ENCODE results near the gene RPS8. TPM values are rescaled to one million over a fixed set of nuclear protein-coding genes. Genes with fewer than 3 reads are reported as not detected.

The RPS8 gene
- total and polyA plus RNA-seq, 10 donors: 1,626 to 6,194 (median 2,275) TPM

- peak overlapping the region in 6 of 8 donors; percentile 40 to 70 (median 49) for H3K4me3 ChIP-seq
- no peaks in the 10 kb centered on the region for H3K9me3 ChIP-seq
- peak; percentile 69 for DNase-seq
- intact Hi-C loops (cut with DNase I; ENCODE audit: low total_unique reads): loop anchor here (5.0 to 10.0 kb wide), 2 partner anchors 37 to 51 kb away; partner anchors contain the start of genes KIF2C and RNU5D-1
- WGBS, 5 donors: 30 to 43% (median 33%) methylated on average over 10 to 11 of the region's 11 CpGs
- peaks cover 0 to 18% (median 13%) of the 10 kb centered on the region in 6 donors for H3K36me3 ChIP-seq
- no peaks in the 10 kb centered on the region for H3K27me3 ChIP-seq (replicated peaks in 1 of 7)
- H3K4me1 ChIP-seq: peaks cover 12 to 44% (median 40%) of the 10 kb centered on the region in 6 donors
- TF ChIP-seq CTCF (IDR thresholded peaks at IDR 0.05 in 8 of 11, conservative IDR thresholded peaks at IDR 0.05 in 3 of 11): no peak
- TF ChIP-seq POLR2A (IDR thresholded peaks at IDR 0.05): no peak
- TF ChIP-seq POLR2AphosphoS5 (IDR thresholded peaks at IDR 0.05): no peak
- H3K27ac ChIP-seq: peak overlapping the region in 7 of 8 donors; percentile 55 to 82 (median 73)
These were observed 10.3 kb downstream of the RPS8 start for GRCh38 chr1:44785501-44786137.

- peak; percentile 57 to 85 (median 79) for TF ChIP-seq POLR2AphosphoS5 (IDR thresholded peaks at IDR 0.05)
- TF ChIP-seq CTCF (IDR thresholded peaks at IDR 0.05 in 8 of 11, conservative IDR thresholded peaks at IDR 0.05 in 3 of 11): peak; percentile 91 to 100 (median 98)
- TF ChIP-seq POLR2A (IDR thresholded peaks at IDR 0.05): no peak
- H3K4me1 ChIP-seq: peaks cover 12 to 44% (median 40%) of the 10 kb centered on the region in 6 donors
- H3K36me3 ChIP-seq: peaks cover 0 to 11% (median 6%) of the 10 kb centered on the region in 6 donors
- H3K27me3 ChIP-seq (replicated peaks in 1 of 7): no peaks in the 10 kb centered on the region
- intact Hi-C loops (cut with DNase I; ENCODE audit: low total_unique reads): loop anchor here (5.0 to 10.0 kb wide), 2 partner anchors 36 to 51 kb away; partner anchors contain the start of genes KIF2C and RNU5D-1
- H3K4me3 ChIP-seq: peak overlapping the region; percentile 18 to 70 (median 48)
- DNase-seq: peak; percentile 94
- WGBS, 5 donors: 4 to 10% (median 5%) methylated on average over 30 to 49 of the region's 49 CpGs
- no peaks in the 10 kb centered on the region for H3K9me3 ChIP-seq
- peak overlapping the region; percentile 11 to 82 (median 72) for H3K27ac ChIP-seq
These were observed 10.9 kb downstream of the RPS8 start for GRCh38 chr1:44786138-44786840.

GRCh38 chr1:44786841-44787426 lies 11.6 kb downstream of the RPS8 start:
- Histone ChIP-seq H3K9me3 (no peaks in the 10 kb centered on the region), H3K27me3 (replicated peaks in 1 of 7) (no peaks in the 10 kb centered on the region), H3K4me3 (peak overlapping the region in 4 of 8 donors; percentile 40 to 70 (median 49)), H3K36me3 (peaks cover 0 to 4% (median under 1%) of the 10 kb centered on the region in 6 donors), H3K27ac (peak overlapping the region in 7 of 8 donors; percentile 11 to 82 (median 73)), H3K4me1 (peaks cover 12 to 44% (median 40%) of the 10 kb centered on the region in 6 donors)
- intact Hi-C loops (cut with DNase I; ENCODE audit: low total_unique reads): loop anchor here (5.0 to 10.0 kb wide), 2 partner anchors 35 to 52 kb away; partner anchors contain the start of genes KIF2C and RNU5D-1
- DNase-seq: no peak
- WGBS, 5 donors: 66 to 82% (median 75%) methylated on average over 8 to 9 of the region's 9 CpGs
- TF ChIP-seq POLR2AphosphoS5 (IDR thresholded peaks at IDR 0.05) (no peak), CTCF (IDR thresholded peaks at IDR 0.05 in 8 of 11, conservative IDR thresholded peaks at IDR 0.05 in 3 of 11) (no peak), POLR2A (IDR thresholded peaks at IDR 0.05) (no peak)
